Hepatocyte (in vitro differentiated cells): ENCODE measurements around the gene SMCP.

Source experiments
- EZH2 ChIP-seq: fragments of 200-600 bp; sonication (generic); IDR thresholded peaks from 2 replicates; pipeline ENCODE4 v1.6.1; 2016; ENCODE audit warnings: antibody characterized with exemption, mild to moderate bottlenecking, borderline replicate concordance
- TF ChIP-seq, protein P1 (sequence below): fragments of 200-600 bp; sonication (generic); IDR thresholded peaks from 2 replicates; pipeline ENCODE4 v1.5.1; 2016; ENCODE audit warnings: antibody characterized with exemption, mild to moderate bottlenecking; ENCODE audit not compliant: poor library complexity

DNA sequence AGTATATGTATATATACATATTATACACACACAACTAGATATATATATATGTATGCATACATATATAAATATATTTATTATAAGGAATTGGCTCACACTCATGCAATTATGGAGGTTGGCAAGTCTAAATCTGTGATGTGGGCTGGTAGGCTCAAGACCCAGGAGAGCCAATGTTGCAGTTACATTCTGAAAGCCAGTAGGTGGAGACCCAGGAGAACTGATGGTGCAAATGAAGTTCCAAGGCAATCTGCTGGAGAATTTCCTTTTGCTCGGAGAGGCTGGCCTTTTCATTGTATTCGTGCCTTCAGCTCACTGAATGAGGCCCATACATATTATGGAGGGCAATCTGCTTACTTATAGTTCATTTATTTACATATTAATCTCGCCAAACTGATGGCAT lies 39.7 kb downstream of the SMCP start:
- TF ChIP-seq, protein P1, sequence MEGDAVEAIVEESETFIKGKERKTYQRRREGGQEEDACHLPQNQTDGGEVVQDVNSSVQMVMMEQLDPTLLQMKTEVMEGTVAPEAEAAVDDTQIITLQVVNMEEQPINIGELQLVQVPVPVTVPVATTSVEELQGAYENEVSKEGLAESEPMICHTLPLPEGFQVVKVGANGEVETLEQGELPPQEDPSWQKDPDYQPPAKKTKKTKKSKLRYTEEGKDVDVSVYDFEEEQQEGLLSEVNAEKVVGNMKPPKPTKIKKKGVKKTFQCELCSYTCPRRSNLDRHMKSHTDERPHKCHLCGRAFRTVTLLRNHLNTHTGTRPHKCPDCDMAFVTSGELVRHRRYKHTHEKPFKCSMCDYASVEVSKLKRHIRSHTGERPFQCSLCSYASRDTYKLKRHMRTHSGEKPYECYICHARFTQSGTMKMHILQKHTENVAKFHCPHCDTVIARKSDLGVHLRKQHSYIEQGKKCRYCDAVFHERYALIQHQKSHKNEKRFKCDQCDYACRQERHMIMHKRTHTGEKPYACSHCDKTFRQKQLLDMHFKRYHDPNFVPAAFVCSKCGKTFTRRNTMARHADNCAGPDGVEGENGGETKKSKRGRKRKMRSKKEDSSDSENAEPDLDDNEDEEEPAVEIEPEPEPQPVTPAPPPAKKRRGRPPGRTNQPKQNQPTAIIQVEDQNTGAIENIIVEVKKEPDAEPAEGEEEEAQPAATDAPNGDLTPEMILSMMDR = no peak
- no peak for TF ChIP-seq EZH2
